GM12874 (cell line): ENCODE data around the gene CD3E.

Source experiments
- CTCF ChIP-seq: IDR thresholded peaks from 2 replicates; pipeline ENCODE4 v1.5.1; 2011; ENCODE audit warnings: low read depth, mild to moderate bottlenecking, control low read depth, low read length, moderate library complexity; ENCODE audit not compliant: insufficient read depth

Gene CD3E

GRCh38 chr11:118322721-118323120 is 18.2 kb downstream of the CD3E start:
- TF ChIP-seq CTCF = no peak

- no peak for TF ChIP-seq CTCF
Measured at GRCh38 chr11:118325283-118325682, 20.8 kb downstream of the CD3E start.

GRCh38 chr11:118328745-118329144 is 24.2 kb downstream of the CD3E start:
- TF ChIP-seq CTCF = no peak

- TF ChIP-seq CTCF = no peak
Measured at GRCh38 chr11:118334745-118335144, 30.2 kb downstream of the CD3E start.

- no peak for TF ChIP-seq CTCF
Measured at GRCh38 chr11:118338637-118339061, 34.1 kb downstream of the CD3E start.

- TF ChIP-seq CTCF = no peak
Measured at GRCh38 chr11:118339281-118339961, 34.9 kb downstream of the CD3E start.

GRCh38 chr11:118340449-118340848 is 35.9 kb downstream of the CD3E start:
- no peak for TF ChIP-seq CTCF
